HG02885 (cell line): ENCODE measurements around the gene SCAP.

Experiments
- ATAC-seq: cut with Tn5 transposase; IDR thresholded peaks from one replicate; pipeline ENCODE4 v1.9.1; 2021; ENCODE audit warnings: mild to moderate bottlenecking; ENCODE audit not compliant: unreplicated experiment, poor library complexity

SCAP gene

GRCh38 chr3:47404955-47405790, 70.6 kb downstream of the SCAP start:
- ATAC-seq = no peak

GRCh38 chr3:47404431-47404876, 71.3 kb downstream of the SCAP start:
- ATAC-seq = no peak

GRCh38 chr3:47399531-47400270, 76.0 kb downstream of the SCAP start:
- ATAC-seq = no peak

- ATAC-seq = no peak
Measured at GRCh38 chr3:47399016-47399415, 76.7 kb downstream of the SCAP start.

GRCh38 chr3:47398228-47398627, 77.5 kb downstream of the SCAP start:
- no peak for ATAC-seq

- no peak for ATAC-seq
Measured at GRCh38 chr3:47394881-47395280, 80.9 kb downstream of the SCAP start.

GRCh38 chr3:47394140-47394870, 81.4 kb downstream of the SCAP start:
- no peak for ATAC-seq

GRCh38 chr3:47392933-47393332, 82.8 kb downstream of the SCAP start:
- ATAC-seq = no peak

GRCh38 chr3:47385796-47386195, 89.9 kb downstream of the SCAP start:
- ATAC-seq = no peak

GRCh38 chr3:47385007-47385406, 90.7 kb downstream of the SCAP start:
- no peak for ATAC-seq

GRCh38 chr3:47384425-47384824, 91.3 kb downstream of the SCAP start:
- ATAC-seq = no peak

GRCh38 chr3:47381317-47382157, 94.2 kb downstream of the SCAP start:
- peak; percentile 68 for ATAC-seq

GRCh38 chr3:47380601-47381316, 95.0 kb downstream of the SCAP start, which contains the start of gene PTPN23:
Gene PTPN23 (plus strand): TSS chr3:47381021. CDS start chr3:47381097, 76 bp downstream.
- peak; percentile 70 for ATAC-seq

- ATAC-seq = no peak
Measured at GRCh38 chr3:47380026-47380600, 95.6 kb downstream of the SCAP start.

- ATAC-seq = no peak
Measured at GRCh38 chr3:47379411-47379899, 96.3 kb downstream of the SCAP start.

- no peak for ATAC-seq
Measured at GRCh38 chr3:47378869-47379268, 96.9 kb downstream of the SCAP start.

GRCh38 chr3:47377186-47377585, 98.6 kb downstream of the SCAP start:
- no peak for ATAC-seq

GRCh38 chr3:47376393-47376792, 99.3 kb downstream of the SCAP start:
- no peak for ATAC-seq

GRCh38 chr3:47374587-47374986, 101.2 kb downstream of the SCAP start:
- ATAC-seq = no peak
